Globus pallidus (tissue), 1 donor: ENCODE results near the gene DESI1.
"Not testable (repeated sequence)": the region's sequence is repeated elsewhere in the genome, so short reads cannot be mapped to it uniquely, and the experiment has no call there.

Source experiments
- DNase-seq: peaks from one replicate; pipeline ENCODE4 v3.0.0-alpha.2; 2015; ENCODE audit warnings: low spot score

The DESI1 gene

GRCh38 chr22:41620589-41621098 lies at the start of gene DESI1:
TSS of gene DESI1 (minus strand) at chr22:41621043. CDS start at chr22:41620839, 204 bp downstream.
- no peak for DNase-seq

GRCh38 chr22:41668971-41669911 lies 48.4 kb upstream of the DESI1 start:
- DNase-seq: no peak

GRCh38 chr22:41664951-41665350 lies 44.1 kb upstream of the DESI1 start:
- no peak for DNase-seq

DNA sequence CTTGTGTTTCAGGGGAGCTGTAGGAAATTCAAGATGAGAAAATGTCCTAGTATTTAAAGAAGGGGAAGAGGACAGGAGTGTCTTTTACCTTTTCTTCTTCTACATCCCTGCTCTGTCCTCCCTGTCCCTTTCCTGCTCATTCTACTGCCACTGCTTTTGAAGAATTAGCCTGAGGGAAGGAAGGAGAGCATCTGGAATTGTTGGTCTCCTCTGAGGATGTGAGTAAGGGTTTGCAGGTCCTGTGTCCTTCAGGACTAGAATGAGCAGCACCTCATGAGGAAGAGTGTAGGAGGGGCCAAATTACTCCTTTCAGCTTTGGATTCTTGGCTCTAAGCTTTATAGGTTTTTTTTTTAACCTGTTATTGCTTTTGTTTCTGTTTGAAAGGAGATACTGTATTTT lies 43.6 kb upstream of the DESI1 start:
- DNase-seq: no peak

DNA sequence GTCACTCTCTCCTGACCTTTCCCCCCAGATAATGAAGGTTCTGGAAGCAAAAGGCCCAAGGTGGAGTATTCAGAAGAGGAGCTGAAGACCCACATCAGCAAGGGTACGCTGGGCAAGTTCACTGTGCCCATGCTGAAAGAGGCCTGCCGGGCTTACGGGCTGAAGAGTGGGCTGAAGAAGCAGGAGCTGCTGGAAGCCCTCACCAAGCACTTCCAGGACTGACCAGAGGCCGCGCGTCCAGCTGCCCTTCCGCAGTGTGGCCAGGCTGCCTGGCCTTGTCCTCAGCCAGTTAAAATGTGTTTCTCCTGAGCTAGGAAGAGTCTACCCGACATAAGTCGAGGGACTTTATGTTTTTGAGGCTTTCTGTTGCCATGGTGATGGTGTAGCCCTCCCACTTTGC lies 42.8 kb upstream of the DESI1 start:
- not testable (repeated sequence) for DNase-seq

GRCh38 chr22:41661713-41662112 lies 40.9 kb upstream of the DESI1 start:
- DNase-seq: no peak

GRCh38 chr22:41661088-41661487 lies 40.2 kb upstream of the DESI1 start:
- no peak for DNase-seq

DNA sequence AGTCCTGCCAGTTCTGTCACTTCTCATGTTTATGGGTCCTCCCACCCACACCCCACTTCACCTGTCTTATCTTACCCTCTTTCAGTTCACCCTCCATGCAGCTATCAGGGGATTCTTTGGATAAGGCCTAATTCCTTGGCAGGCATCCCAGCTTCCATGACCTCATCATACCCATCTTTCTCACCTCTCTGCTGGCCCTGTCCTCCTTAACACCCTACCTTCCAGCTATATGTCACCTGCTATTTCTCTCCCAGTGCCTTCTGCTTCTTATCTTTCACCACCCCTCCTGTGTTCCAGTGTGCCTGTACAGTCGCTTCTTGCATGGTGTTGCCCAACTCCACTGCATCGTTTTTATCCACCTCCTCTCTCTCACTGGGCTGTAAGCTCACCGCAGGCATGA lies 39.6 kb upstream of the DESI1 start:
- no peak for DNase-seq

DNA sequence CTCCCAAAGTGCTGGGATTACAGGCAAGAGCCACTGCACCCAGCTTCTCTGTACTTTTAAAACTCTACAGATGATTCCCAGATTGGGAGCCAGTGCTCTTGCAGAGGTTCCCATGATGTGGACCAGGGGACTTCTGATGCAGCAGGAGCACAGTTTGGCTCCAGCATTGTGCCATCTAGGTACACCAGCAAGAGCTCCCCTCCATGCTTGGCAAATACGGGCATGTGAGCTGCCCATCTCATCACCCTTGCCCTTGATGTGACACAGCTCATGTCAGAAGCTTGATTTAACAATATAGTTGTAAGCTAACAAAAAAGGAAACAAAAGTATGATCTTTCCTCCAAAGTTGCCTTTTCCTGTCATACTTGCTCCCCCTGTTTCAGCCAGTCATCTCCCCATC lies 39.1 kb upstream of the DESI1 start:
- DNase-seq: no peak

DNA sequence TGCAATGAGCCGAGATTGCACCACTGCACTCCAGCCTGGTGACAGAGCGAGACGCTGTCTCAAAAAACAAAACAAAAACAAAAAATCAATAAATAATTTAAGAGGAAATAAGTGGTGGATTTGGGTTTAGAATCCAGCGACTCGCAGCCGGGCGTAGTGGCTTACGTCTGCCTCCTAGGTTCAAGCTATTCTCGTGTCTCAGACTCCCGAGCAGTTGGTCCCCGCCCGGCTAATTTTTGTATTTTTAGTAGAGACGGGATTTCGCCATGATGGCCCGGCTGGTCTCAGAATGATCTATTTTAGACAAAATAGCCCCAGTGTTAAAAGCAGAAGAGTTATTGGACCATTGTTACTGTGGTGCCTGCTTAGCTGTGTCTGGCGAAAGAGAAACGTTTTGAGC lies 38.0 kb upstream of the DESI1 start:
- no peak for DNase-seq

GRCh38 chr22:41657709-41658108 lies 36.9 kb upstream of the DESI1 start:
- no peak for DNase-seq

DNA sequence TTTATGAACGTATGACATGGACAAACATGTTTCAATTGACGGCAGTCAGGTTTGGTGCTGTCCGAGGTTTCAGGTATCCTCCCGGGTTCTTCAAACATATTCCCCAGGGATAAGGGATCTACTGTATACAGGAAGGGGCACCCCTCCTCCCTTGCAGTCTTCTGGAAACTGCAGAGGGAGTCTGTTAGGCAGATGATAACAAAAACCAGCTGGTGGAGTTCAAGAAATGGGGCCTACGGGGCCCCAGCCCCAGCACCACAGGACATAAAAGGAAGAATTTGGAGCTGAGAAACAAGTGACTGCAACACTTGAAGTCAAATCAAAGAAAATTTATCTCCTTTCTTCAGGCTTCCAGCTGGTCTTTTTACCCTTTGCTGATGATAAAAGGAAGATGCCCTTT lies 35.7 kb upstream of the DESI1 start:
- no peak for DNase-seq

DNA sequence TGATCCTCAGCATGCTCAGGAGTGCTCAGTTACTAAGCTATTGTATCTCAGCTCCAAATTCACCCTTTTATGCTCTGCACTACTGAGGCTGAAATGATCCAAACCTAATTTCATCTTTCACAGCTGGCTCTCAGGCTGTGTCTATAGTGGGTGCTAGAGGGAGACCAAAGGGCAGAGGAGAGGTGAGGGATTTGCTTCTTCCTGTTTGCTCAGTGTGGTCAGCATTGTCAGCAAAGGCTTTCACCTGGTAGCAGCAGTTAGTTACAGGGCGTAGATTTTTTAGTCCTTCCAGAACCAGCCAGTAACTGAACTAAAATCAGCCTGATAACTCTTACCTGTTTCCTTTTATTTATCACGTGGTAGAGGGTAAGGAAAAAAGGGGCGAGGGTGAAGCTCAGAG lies 33.5 kb upstream of the DESI1 start:
- no peak for DNase-seq

- no peak for DNase-seq
Measured at GRCh38 chr22:41650821-41651220, 30.0 kb upstream of the DESI1 start.

DNA sequence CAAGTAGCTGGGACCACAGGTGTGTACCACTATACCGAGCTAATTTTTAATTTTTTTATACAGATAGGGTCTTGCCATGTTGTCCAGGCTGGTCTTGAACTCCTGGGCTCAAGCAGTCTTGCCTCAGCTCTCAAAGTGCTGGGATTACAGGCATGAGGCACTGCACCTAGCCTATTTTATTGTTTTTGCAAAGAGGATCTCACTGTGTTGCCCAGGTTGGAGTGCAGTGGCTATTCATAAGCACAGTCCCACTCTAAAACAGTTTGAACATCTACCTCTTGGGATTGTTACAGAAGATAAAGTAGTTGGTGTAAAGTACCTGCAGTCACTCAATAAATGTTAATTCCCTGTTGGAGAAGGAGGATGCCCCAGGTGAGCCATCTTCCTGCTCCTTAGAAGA lies 29.4 kb upstream of the DESI1 start:
- DNase-seq: no peak

DNA sequence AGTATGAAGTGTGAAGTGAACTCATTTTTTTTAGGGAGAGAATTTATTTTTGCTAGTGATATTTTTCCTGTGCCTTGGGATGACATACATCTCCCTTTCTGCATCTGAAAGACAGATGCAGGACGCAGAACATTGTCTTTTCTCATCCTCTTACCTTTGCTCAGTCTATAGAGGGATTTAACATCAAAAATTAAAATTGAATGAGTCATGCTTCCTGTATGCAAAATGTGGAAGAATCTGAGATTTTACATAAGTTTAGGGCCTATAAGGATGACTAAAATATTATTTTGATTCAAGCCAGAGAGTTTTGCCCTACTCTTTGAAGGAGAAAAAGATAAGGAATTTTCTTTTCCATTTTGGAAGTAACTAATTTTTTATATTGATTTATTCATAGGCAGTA lies 27.6 kb upstream of the DESI1 start:
- DNase-seq: no peak

DNA sequence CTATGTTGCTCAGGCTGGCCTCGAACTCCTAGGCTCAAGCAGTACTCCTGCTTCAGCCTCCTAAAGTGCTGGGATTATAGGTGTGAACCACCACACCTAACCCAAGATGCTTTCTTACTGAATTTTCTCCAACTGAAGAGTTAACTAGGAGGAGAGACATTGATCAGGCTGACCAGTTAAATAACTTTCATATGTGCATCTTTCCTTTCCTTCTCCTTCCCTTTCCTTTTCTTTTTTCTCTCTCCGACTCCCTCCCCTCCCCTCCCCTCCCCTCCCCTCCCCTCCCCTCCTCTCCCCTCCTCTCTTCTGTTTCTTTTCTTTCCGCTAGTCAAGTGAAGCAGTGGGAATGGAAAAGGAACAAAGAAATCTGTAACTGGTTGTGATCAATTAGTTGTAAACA lies 26.9 kb upstream of the DESI1 start:
- no peak for DNase-seq

DNA sequence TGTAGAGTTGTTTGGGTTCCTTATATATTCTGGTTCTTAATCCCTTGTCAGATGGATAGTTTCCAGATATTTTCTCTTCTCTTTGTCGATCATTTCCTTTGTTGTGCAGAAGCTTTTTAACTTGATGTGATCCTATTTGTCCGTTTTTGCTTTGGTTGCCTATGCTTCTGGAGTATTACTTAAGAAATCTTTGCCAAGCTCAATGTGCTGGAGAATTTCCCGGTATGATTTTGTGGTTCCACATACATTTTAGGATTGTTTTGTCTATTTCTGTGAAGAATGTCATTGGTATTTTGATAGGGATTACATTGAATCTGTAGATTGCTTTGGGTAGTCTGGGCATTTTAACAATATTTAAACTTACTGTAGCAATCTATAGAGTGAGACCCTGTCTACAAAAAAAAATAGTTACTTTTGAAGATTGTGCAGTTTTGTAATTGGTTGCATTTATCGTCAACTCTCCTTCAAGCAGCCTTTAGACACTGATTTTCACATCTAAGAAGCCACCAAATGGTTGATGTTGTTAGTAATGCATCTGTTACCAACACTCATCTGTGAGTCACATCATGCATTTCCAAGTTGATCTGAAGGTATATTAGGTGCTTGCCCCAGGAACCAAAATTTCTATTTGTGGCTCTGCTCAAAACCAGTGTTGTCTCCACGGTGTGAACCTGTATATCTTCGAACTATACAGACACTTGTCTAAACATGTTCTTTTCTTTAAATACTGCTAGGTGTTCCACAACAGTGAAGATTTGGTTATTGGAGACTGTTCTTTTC lies 21.7 kb upstream of the DESI1 start:
- DNase-seq: no peak

DNA sequence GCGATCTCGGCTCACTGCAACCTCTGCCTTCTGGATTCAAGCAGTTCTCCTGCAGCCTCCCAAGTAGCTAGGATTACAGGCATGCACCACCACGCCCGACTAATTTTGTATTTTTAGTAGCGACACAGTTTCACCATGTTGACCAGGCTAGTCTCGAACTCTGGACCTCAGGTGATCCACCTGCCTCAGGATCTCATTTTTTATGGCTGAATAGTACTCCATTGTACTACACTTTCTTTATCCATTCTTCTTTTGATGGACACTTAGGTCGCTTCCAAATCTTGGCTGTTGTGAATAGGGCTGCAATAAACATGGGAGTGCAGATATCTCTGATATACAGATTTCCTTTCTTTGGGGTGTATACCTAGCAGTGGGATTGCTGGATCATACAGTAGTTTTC lies 21.0 kb upstream of the DESI1 start:
- no peak for DNase-seq

GRCh38 chr22:41638748-41639147 lies 17.9 kb upstream of the DESI1 start:
- no peak for DNase-seq

DNA sequence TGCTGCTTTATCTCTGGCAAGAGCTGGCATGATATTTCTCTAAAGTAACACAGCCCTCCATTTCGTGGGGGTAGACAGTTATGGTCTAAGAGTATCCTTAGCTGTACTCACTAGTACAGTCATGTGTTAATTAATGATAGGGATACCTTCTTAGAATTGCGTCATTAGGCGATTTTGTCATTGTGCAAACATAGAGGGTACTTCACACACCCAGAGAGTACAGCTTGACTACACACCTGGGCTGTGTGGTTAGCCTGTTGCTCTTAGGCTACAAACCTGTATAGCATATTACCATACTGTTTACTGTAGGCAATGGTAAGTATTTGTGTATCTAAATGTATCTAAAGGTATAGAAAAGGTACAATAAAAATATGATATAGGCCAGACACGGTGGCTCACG lies 17.3 kb upstream of the DESI1 start:
- no peak for DNase-seq

DNA sequence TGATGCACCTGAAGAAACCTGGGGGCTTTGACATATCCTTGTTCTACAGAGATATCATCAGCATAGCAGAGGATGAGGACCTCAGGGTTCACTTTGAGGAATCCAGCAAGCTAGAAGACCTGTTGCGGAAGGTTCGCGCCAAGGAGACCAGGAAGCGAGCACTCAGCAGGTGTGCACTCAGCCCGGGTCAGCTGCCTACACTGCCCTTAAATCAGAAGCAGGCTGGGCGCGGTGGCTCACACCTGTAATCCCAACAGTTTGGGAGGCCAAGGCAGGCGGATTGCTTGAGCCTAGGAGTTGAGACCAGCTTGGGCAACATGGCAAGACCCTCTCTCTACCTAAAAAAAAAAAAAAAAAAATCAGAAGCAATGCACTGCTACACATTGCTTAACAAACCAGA lies 16.8 kb upstream of the DESI1 start:
- not testable (repeated sequence) for DNase-seq

- no peak for DNase-seq
Measured at GRCh38 chr22:41636467-41636866, 15.6 kb upstream of the DESI1 start.
